K562 (cell line): ENCODE data around the gene ACTN4. TPM values are rescaled to one million over a fixed set of nuclear protein-coding genes. Genes with fewer than 3 reads are reported as not detected.
A peak's percentile ranks its signal among the peaks of the same experiment; 100 is the strongest.

Experiments used
- ATAC-seq: fragments of 200-7000 bp; cut with Tn5 transposase; 3 replicates; pipeline ENCODE4 v1.9.1; 2020; ENCODE audit warnings: moderate library complexity
- BruUV-seq: library from RNA; stranded (reverse); fragments of 400-500 nt; replicated peaks from 2 replicates; lab custom pipeline; 2021; lab: Mats Ljungman, UMichigan
- CTCF ChIA-PET: fragments of 300-600 bp; formaldehyde crosslinking; extraction: SDS; loops from one replicate; lab custom pipeline; 2021; ENCODE audit warnings: low intra/inter-chr PET ratio; lab: Yijun Ruan, JAX
- POLR2A ChIA-PET: fragments of 300-600, 350-650 bp; sonication (Branson Sonifier 250); formaldehyde crosslinking; extraction: SDS; loops from one replicate; lab custom pipeline; 2021; ENCODE audit warnings: antibody characterized with exemption, inconsistent platforms; lab: Yijun Ruan, JAX
- DNase-seq, 4 experiments: peaks; one replicate each; pipeline versions ENCODE4 v3.0.0 to v3.0.0-alpha.2; 2011 to 2018; ENCODE audit warnings: low spot score in 3 of 4, mixed read lengths in 3 of 4; ENCODE audit errors: extremely low read depth in 1 of 4
- FAIRE-seq: peaks from 2 replicates; lab custom pipeline; 2011; peaks lifted over from hg19 to GRCh38; lab: Jason Lieb, UNC
- H2AFZ ChIP-seq: 2 replicates; pipeline ENCODE4 v1.6.0; 2011; ENCODE audit warnings: low read depth, low read length, control low read depth, inconsistent platforms
- H3K27ac ChIP-seq: fragments of 200-600 bp; 3 replicates; pipeline ENCODE4 v1.8.0; 2011; ENCODE audit warnings: low read depth, mild to moderate bottlenecking, control low read depth, inconsistent platforms, low read length, moderate library complexity, mixed read lengths; ENCODE audit errors: extremely low read depth
- H3K27me3 ChIP-seq, 2 experiments: fragments of 300-600 bp in 1 of 2; 2 replicates in 1 of 2; 3 replicates in 1 of 2; pipeline versions ENCODE4 v1.6.0 to v1.8.0; 2011; ENCODE audit warnings: inconsistent platforms in 2 of 2, low read length in 2 of 2, mild to moderate bottlenecking in 1 of 2, mixed read lengths in 1 of 2, moderate library complexity in 1 of 2; ENCODE audit not compliant: control insufficient read depth in 2 of 2, insufficient read depth in 2 of 2
- H3K36me3 ChIP-seq: fragments of 300-600 bp; 3 replicates; pipeline ENCODE4 v1.8.0; 2011; ENCODE audit warnings: mild to moderate bottlenecking, low read length, inconsistent platforms; ENCODE audit not compliant: control insufficient read depth, insufficient read depth
- H3K4me1 ChIP-seq, 2 experiments: fragments of 200-600 bp in 1 of 2; replicated peaks in 1 of 2; 2 replicates in 1 of 2; 3 replicates in 1 of 2; pipeline versions ENCODE4 v1.5.1 to v1.8.0; 2011; ENCODE audit warnings: inconsistent platforms in 2 of 2, low read length in 2 of 2, mild to moderate bottlenecking in 1 of 2, mixed read lengths in 1 of 2, moderate library complexity in 1 of 2; ENCODE audit not compliant: control insufficient read depth in 2 of 2, insufficient read depth in 2 of 2
- H3K4me2 ChIP-seq: 2 replicates; pipeline ENCODE4 v1.6.1; 2011; ENCODE audit warnings: low read length, control low read depth, inconsistent platforms, mixed read lengths; ENCODE audit not compliant: insufficient read depth
- H3K4me3 ChIP-seq: fragments of 200-600 bp; sonication (generic), shearing (Covaris generic); 2 replicates; pipeline ENCODE4 v1.5.1; 2016; ENCODE audit warnings: control low read depth, inconsistent platforms
- H3K79me2 ChIP-seq: fragments of 200-600 bp; 3 replicates; pipeline ENCODE4 v1.8.0; 2011; ENCODE audit warnings: low read length, inconsistent platforms; ENCODE audit not compliant: control insufficient read depth, insufficient read depth
- H3K9ac ChIP-seq, 2 experiments: 2 replicates each; pipeline versions ENCODE4 v1.6.0 to v1.6.1; 2011; ENCODE audit warnings: low read depth in 2 of 2, low read length in 2 of 2, control low read depth in 1 of 2, inconsistent platforms in 1 of 2, mild to moderate bottlenecking in 1 of 2, mixed read lengths in 1 of 2; ENCODE audit not compliant: insufficient read depth in 1 of 2
- H3K9me1 ChIP-seq: one replicate; pipeline ENCODE4 v1.6.0; 2011; ENCODE audit warnings: inconsistent platforms, mild to moderate bottlenecking, low read length, moderate library complexity; ENCODE audit not compliant: control insufficient read depth, insufficient read depth
- H3K9me3 ChIP-seq: replicated peaks from 2 replicates; pipeline ENCODE4 v1.5.1; 2011; ENCODE audit warnings: low read depth, low read length, inconsistent platforms; ENCODE audit not compliant: control insufficient read depth, insufficient read depth
- H4K20me1 ChIP-seq: replicated peaks from 2 replicates; pipeline ENCODE4 v1.6.1; 2011; ENCODE audit warnings: low read length, inconsistent platforms, mixed read lengths; ENCODE audit not compliant: control insufficient read depth, insufficient read depth
- ATF2 ChIP-seq: sonication (generic); formaldehyde crosslinking; IDR thresholded peaks from 2 replicates; pipeline ENCODE4 v1.8.1; 2022; ENCODE audit warnings: missing genetic modification reagents
- FIP1L1 ChIP-seq: fragments of 200-400 bp; formaldehyde crosslinking; IDR thresholded peaks from 2 replicates; pipeline ENCODE4 v1.6.1; 2018; ENCODE audit warnings: mild to moderate bottlenecking, low read depth, low read length; ENCODE audit not compliant: poor library complexity, severe bottlenecking
- GABPB1 ChIP-seq: sonication (generic); formaldehyde crosslinking; IDR thresholded peaks from 2 replicates; pipeline ENCODE4 v1.8.0; 2022; ENCODE audit warnings: mild to moderate bottlenecking, missing genetic modification reagents
- POU5F1 ChIP-seq: fragments of 150-350 bp; IDR thresholded peaks from 2 replicates; pipeline ENCODE4 v1.6.1; 2014; ENCODE audit warnings: borderline replicate concordance, low read length, low read depth, mild to moderate bottlenecking; ENCODE audit not compliant: partially characterized antibody
- RFX1 ChIP-seq: fragments of 450-650 bp; IDR thresholded peaks from 2 replicates; pipeline ENCODE4 v1.6.1; 2016; ENCODE audit warnings: mild to moderate bottlenecking, moderate library complexity
- SUPT5H ChIP-seq: fragments of 450-650 bp; IDR thresholded peaks from 2 replicates; pipeline ENCODE4 v1.6.1; 2016
- TCF15 ChIP-seq: fragments of 250-450 bp; sonication (Bioruptor Pico); IDR thresholded peaks from 2 replicates; pipeline ENCODE4 v1.8.0; 2022; ENCODE audit warnings: moderate library complexity, mild to moderate bottlenecking, inconsistent platforms
- USF2 ChIP-seq: sonication (generic); formaldehyde crosslinking; IDR thresholded peaks from 2 replicates; pipeline ENCODE4 v1.5.0; 2020; ENCODE audit warnings: missing genetic modification reagents
- ZNF785 ChIP-seq: fragments of 250-450 bp; sonication (Bioruptor Pico); IDR thresholded peaks from 2 replicates; pipeline ENCODE4 v1.4.0; 2020; ENCODE audit warnings: mild to moderate bottlenecking
- ZSCAN29 ChIP-seq: fragments of 450-650 bp; IDR thresholded peaks from 2 replicates; pipeline ENCODE4 v1.6.1; 2017
- WGBS: fragments of 100-300 bp; shearing (Covaris generic); methylation state at CpG from one replicate; pipeline ENCODE4 v1.1.6; 2016; ENCODE audit warnings: low coverage, mixed read lengths; ENCODE audit not compliant: insufficient coverage; ENCODE audit errors: missing lambda C conversion rate; 5-methylcytosine and 5-hydroxymethylcytosine counted together
- in situ Hi-C: fragments of 300-500 bp; cut with MboI; formaldehyde crosslinking; loops from 4 replicates; pipeline ENCODE4 v1.15.0; 2018; ENCODE audit warnings: inconsistent platforms, mixed read lengths
- intact Hi-C: fragments of 100-400 bp; cut with micrococcal nuclease; formaldehyde crosslinking; loops from 2 replicates; pipeline ENCODE4 v1.14.2; 2022
- polyA plus RNA-seq, 8 experiments: library from polyadenylated mRNA; depleted of rRNA in 4 of 8; stranded (reverse) in 5 of 8; unstranded in 3 of 8; fragments of >200 nt; fragmentation: Nextera tagmentation in 2 of 8; fragmentation: Illumina TruSeq in 1 of 8; extraction: Ambion mirVana in 2 of 8; extraction: Trizol in 1 of 8; gene quantifications; 2 replicates each; pipeline versions ENCODE4 v1.2.1 to v1.2.3, GENCODE V29; 2011 to 2014; ENCODE audit warnings: inconsistent platforms in 1 of 8, missing spikeins in 1 of 8
- total RNA-seq, 7 experiments: library from RNA; depleted of rRNA in 6 of 7; stranded (reverse); fragments of >200 nt in 6 of 7; fragmentation: Illumina TruSeq in 2 of 7; extraction: Trizol in 2 of 7; gene quantifications; 2 replicates each; pipeline versions ENCODE4 v1.2.1 to v1.2.3, GENCODE V29; 2011 to 2021; ENCODE audit warnings: low replicate concordance in 1 of 7

The ACTN4 gene
- total and polyA plus RNA-seq, 9 of the 15 experiments (the other 6 are each of a cell fraction or from before 2014, with no cell fraction given), result 3.1 to 385 (median 125) TPM

- TF ChIP-seq POU5F1 (no peak), GABPB1 (CRISPR knock-in tag) (no peak)
Observed at GRCh38 chr19:38774181-38774950, 126.9 kb downstream of the ACTN4 start (continued).

- Histone ChIP-seq H3K9me3 (no peaks in the 10 kb centered on the region), H3K27me3 (no peaks in the 10 kb centered on the region), H3K36me3 (no peaks in the 10 kb centered on the region), H3K9me1 (no peaks in the 10 kb centered on the region), H3K27ac (no peak overlapping the region), H3K4me3 (no peak overlapping the region), H3K79me2 (no peaks in the 10 kb centered on the region), H3K9ac (peak overlapping the region in 1 of 2 experiments; percentile 52; a peak in 1 of 4 replicates), H4K20me1 (no peaks in the 10 kb centered on the region), H2AFZ (no peak overlapping the region), H3K4me1 (peaks cover 12 to 24% of the 10 kb centered on the region in 2 experiments; a peak in 4 of 5 replicates), H3K4me2 (no peak overlapping the region)
- no peak for ATAC-seq
- POLR2A ChIA-PET, result interaction anchor here (0.8 kb wide), 1 partner anchor 53 kb away, joined by 3 read pairs; the partner anchor contains the start of gene ECH1
- TF ChIP-seq ZSCAN29, result no peak
- TF ChIP-seq RFX1, result no peak
- TF ChIP-seq SUPT5H, result no peak
- TF ChIP-seq ZNF785 (CRISPR knock-in tag), result no peak
- TF ChIP-seq FIP1L1, result no peak
- TF ChIP-seq TCF15 (CRISPR knock-in tag), result no peak
- TF ChIP-seq ATF2 (CRISPR knock-in tag), result no peak
- TF ChIP-seq USF2 (CRISPR knock-in tag), result peak; percentile 43; the same call in 1 of the 2 replicates
- CTCF ChIA-PET, result no interaction called here
- no peak for FAIRE-seq
- intact Hi-C loops, result no loop called here
- WGBS, result 43% methylated on average over 7 of the region's 7 CpGs
- BruUV-seq, result no TSS peak
- in situ Hi-C loops, result no loop called here
- DNase-seq, result no peak
Observed at GRCh38 chr19:38778733-38779132, 131.3 kb downstream of the ACTN4 start.
